DND-41 (cell line): ENCODE measurements around the gene MARS1.

Source experiments
- ATAC-seq: fragments of 200-7000 bp; cut with Tn5 transposase; 3 replicates; pipeline ENCODE4 v1.9.1; 2021; ENCODE audit warnings: low read depth; ENCODE audit not compliant: insufficient read depth
- DNase-seq: peaks from one replicate; pipeline ENCODE4 v3.0.0-alpha.2; 2020
- H2AFZ ChIP-seq: 2 replicates; pipeline ENCODE4 v1.6.0; 2012; ENCODE audit warnings: low read depth, low read length
- H3K27ac ChIP-seq: 2 replicates; pipeline ENCODE4 v1.5.1; 2012; ENCODE audit warnings: low read length, inconsistent platforms
- H3K27me3 ChIP-seq: fragments of 200-600 bp; sonication (generic); 2 replicates; pipeline ENCODE4 v1.6.0; 2012; ENCODE audit warnings: low read length, mild to moderate bottlenecking, inconsistent platforms; ENCODE audit not compliant: insufficient read depth, poor library complexity
- H3K36me3 ChIP-seq: 2 replicates; pipeline ENCODE4 v1.5.1; 2012; ENCODE audit warnings: low read length, inconsistent platforms; ENCODE audit not compliant: insufficient read depth
- H3K4me1 ChIP-seq: 2 replicates; pipeline ENCODE4 v1.5.1; 2012; ENCODE audit warnings: mild to moderate bottlenecking, low read length; ENCODE audit not compliant: insufficient read depth
- H3K4me2 ChIP-seq: 2 replicates; pipeline ENCODE4 v1.6.0; 2012; ENCODE audit warnings: mild to moderate bottlenecking, moderate library complexity, low read length, inconsistent platforms; ENCODE audit not compliant: insufficient read depth
- H3K4me3 ChIP-seq, 2 experiments: fragments of 200-600 bp in 1 of 2; shearing (Covaris generic) in 1 of 2; 2 replicates each; pipeline ENCODE4 v1.5.1; 2012 to 2016; ENCODE audit warnings: inconsistent platforms in 2 of 2, low read length in 2 of 2, mild to moderate bottlenecking in 2 of 2, low read depth in 1 of 2, moderate library complexity in 1 of 2
- H3K79me2 ChIP-seq: 2 replicates; pipeline ENCODE4 v1.6.0; 2012; ENCODE audit warnings: low read length, inconsistent platforms; ENCODE audit not compliant: insufficient read depth
- H3K9ac ChIP-seq: 2 replicates; pipeline ENCODE4 v1.6.0; 2012; ENCODE audit warnings: low read depth, mild to moderate bottlenecking, inconsistent platforms, low read length, moderate library complexity
- H3K9me3 ChIP-seq: 2 replicates; pipeline ENCODE4 v1.5.1; 2012; ENCODE audit warnings: low read length, moderate library complexity, mild to moderate bottlenecking, inconsistent platforms; ENCODE audit not compliant: insufficient read depth, severe bottlenecking
- H4K20me1 ChIP-seq: 2 replicates; pipeline ENCODE4 v1.6.0; 2012; ENCODE audit warnings: low read length; ENCODE audit not compliant: insufficient read depth
- EZH2 ChIP-seq: IDR thresholded peaks from 3 replicates; pipeline ENCODE4 v1.6.1; 2012; ENCODE audit warnings: borderline replicate concordance, low read depth, mild to moderate bottlenecking, moderate library complexity, low read length, inconsistent platforms; ENCODE audit not compliant: severe bottlenecking
- TF ChIP-seq, protein P1 (sequence below): IDR thresholded peaks from 2 replicates; pipeline ENCODE4 v1.5.1; 2012; ENCODE audit warnings: borderline replicate concordance, low read length, moderate library complexity, mild to moderate bottlenecking; ENCODE audit not compliant: poor library complexity, severe bottlenecking; ENCODE audit errors: extremely low read depth

Gene MARS1

DNA sequence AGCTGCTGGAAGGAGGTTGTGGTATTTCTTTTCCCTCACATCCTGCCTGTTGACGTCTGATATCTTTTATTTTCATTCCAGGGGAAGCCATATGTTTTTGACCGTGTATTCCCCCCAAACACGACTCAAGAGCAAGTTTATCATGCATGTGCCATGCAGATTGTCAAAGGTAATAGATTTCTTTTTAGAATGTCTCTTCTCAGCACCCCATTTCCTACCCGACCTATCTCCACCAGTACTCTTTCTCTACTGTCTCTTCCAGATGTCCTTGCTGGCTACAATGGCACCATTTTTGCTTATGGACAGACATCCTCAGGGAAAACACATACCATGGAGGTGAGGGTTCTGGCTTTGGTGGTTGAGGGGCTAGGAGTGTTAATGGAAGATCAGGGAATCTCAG, 75.5 kb downstream of the MARS1 start:
- Histone ChIP-seq H3K4me2 (no peak overlapping the region), H3K27ac (no peak overlapping the region), H3K4me3 (no peak overlapping the region), H2AFZ (no peak overlapping the region), H4K20me1 (no peaks in the 10 kb centered on the region), H3K36me3 (no peaks in the 10 kb centered on the region), H3K27me3 (peaks cover 20% of the 10 kb centered on the region), H3K79me2 (no peaks in the 10 kb centered on the region), H3K4me1 (no peaks in the 10 kb centered on the region), H3K9me3 (no peaks in the 10 kb centered on the region), H3K9ac (no peak overlapping the region)
- TF ChIP-seq, protein P1, sequence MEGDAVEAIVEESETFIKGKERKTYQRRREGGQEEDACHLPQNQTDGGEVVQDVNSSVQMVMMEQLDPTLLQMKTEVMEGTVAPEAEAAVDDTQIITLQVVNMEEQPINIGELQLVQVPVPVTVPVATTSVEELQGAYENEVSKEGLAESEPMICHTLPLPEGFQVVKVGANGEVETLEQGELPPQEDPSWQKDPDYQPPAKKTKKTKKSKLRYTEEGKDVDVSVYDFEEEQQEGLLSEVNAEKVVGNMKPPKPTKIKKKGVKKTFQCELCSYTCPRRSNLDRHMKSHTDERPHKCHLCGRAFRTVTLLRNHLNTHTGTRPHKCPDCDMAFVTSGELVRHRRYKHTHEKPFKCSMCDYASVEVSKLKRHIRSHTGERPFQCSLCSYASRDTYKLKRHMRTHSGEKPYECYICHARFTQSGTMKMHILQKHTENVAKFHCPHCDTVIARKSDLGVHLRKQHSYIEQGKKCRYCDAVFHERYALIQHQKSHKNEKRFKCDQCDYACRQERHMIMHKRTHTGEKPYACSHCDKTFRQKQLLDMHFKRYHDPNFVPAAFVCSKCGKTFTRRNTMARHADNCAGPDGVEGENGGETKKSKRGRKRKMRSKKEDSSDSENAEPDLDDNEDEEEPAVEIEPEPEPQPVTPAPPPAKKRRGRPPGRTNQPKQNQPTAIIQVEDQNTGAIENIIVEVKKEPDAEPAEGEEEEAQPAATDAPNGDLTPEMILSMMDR: no peak
- no peak for TF ChIP-seq EZH2
- DNase-seq: no peak
- ATAC-seq: no peak

DNA sequence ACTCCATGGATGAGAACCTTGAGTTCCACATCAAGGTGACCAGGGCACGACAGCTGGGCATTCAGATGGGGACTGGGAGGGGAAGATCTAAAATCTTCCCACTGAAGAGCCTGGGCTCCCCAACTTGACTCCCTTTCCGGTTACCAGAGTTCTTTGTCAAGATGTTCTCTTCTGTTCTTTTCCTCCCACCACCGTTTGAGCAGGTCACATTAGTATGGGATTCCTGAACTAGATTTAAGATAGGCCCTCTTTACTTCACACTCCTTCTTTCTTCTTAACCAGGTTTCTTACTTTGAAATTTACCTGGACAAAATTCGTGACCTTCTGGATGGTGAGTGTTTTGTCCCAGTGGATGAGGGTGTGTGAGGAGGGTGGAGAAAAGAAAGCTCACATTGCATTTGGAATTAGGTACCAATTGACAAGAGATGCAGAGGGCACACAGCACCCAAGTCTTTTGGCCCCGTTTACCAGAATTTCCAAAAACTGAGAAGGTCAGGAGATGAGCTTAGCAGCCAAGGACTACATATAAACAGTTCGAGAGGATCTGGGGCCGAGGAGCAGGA, 76.4 kb downstream of the MARS1 start:
- Histone ChIP-seq H3K9ac (no peak overlapping the region), H4K20me1 (no peaks in the 10 kb centered on the region), H3K4me2 (no peak overlapping the region), H3K27ac (no peak overlapping the region), H3K27me3 (peaks cover 20% of the 10 kb centered on the region), H3K4me3 (no peak overlapping the region), H3K36me3 (no peaks in the 10 kb centered on the region), H2AFZ (no peak overlapping the region), H3K79me2 (no peaks in the 10 kb centered on the region), H3K4me1 (no peaks in the 10 kb centered on the region), H3K9me3 (no peaks in the 10 kb centered on the region)
- ATAC-seq (no peak), DNase-seq (no peak)
- TF ChIP-seq, protein P1: no peak
- TF ChIP-seq EZH2: no peak
